Omental fat pad (tissue), 4 donors: ENCODE measurements around the gene MAST2. TPM values are rescaled to one million over a fixed set of nuclear protein-coding genes. Genes with fewer than 3 reads are reported as not detected.
"Not testable (repeated sequence)": the region's sequence is repeated elsewhere in the genome, so short reads cannot be mapped to it uniquely, and the experiment has no call there.

Source experiments
- ATAC-seq: fragments of 150-250 bp; one replicate; pipeline ENCODE4 v1.9.1; 2016; ENCODE audit warnings: mild to moderate bottlenecking, moderate library complexity; ENCODE audit not compliant: low FRiP score
- DNase-seq: peaks from one replicate; pipeline ENCODE4 v3.0.0-alpha.2; 2019; ENCODE audit warnings: low spot score
- total RNA-seq, 4 donors: library from RNA; depleted of rRNA; stranded (reverse); fragments of >200 nt; gene quantifications; one replicate each; pipeline ENCODE4 v1.1.0, GENCODE V29; 2016
- TF ChIP-seq, protein P1 (sequence below), 3 donors: fragments of 450-650 bp; IDR thresholded peaks; one replicate each; pipeline ENCODE4 v1.5.1; 2016 to 2017; ENCODE audit warnings: antibody characterized with exemption in 3 of 3, mild to moderate bottlenecking in 3 of 3, moderate library complexity in 2 of 3

The MAST2 gene
- total RNA-seq, 4 donors from 2014 or later: 12.0 to 22.0 (median 18.1) TPM

DNA sequence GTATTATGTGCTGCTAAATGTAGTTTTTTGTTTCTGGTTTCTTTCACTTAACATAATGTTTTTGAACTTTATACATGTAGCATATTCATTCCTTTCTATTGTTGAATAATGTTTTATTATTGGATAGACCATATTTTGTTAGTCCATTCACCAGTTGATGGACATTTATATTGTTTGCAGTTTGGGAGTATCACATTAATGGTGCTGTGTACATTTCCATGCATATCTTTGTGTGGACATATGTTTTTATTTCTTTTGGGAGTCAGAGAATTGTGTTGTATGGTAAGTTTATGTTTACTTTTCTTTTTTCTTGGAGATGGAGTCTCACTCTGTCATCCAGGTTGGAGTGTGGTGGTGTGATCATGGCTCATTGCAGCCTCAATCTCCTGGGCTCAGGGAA lies 134.6 kb downstream of the MAST2 start:
- TF ChIP-seq, protein P1, sequence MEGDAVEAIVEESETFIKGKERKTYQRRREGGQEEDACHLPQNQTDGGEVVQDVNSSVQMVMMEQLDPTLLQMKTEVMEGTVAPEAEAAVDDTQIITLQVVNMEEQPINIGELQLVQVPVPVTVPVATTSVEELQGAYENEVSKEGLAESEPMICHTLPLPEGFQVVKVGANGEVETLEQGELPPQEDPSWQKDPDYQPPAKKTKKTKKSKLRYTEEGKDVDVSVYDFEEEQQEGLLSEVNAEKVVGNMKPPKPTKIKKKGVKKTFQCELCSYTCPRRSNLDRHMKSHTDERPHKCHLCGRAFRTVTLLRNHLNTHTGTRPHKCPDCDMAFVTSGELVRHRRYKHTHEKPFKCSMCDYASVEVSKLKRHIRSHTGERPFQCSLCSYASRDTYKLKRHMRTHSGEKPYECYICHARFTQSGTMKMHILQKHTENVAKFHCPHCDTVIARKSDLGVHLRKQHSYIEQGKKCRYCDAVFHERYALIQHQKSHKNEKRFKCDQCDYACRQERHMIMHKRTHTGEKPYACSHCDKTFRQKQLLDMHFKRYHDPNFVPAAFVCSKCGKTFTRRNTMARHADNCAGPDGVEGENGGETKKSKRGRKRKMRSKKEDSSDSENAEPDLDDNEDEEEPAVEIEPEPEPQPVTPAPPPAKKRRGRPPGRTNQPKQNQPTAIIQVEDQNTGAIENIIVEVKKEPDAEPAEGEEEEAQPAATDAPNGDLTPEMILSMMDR (IDR thresholded peaks at IDR 0.05): no peak
- DNase-seq (no peak), ATAC-seq (no peak)

DNA sequence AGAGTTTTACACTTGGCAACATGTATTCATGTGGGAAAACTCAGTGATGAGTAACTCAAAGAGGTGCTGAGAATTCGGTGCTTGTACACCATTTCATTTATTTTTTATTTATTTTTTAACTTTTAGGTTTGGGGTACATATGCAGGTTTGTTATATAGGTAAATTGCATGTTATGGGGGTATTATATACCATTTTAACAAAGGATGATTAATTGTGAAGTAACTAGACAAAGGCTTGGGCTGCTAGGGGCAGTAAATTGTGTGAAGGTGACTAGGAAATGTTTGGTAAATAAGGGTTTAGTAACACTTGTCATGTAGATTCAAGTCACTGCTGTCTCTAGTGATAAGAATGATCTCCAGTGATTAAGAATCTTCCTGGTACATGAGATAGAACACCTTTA lies 139.0 kb downstream of the MAST2 start:
- DNase-seq (no peak), ATAC-seq (no peak)
- TF ChIP-seq, protein P1 (IDR thresholded peaks at IDR 0.05): no peak

DNA sequence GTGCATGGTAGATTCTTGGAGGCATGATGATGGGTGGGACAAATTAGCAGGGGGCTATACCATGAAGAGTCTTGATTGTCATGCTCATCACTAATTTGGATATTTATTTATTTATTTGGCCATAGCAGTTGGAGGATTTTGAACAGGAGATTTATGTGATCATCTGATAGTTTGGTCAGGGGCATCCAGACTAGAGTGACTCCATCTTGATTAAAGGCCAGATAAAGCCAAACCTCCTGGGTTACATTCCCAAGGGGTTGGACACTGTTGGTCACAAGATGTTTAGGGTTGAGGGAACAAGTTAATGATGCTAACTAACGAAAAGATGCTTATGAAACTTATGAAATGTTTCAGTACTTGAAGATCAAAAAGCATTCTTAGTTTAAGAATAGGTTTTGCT lies 139.8 kb downstream of the MAST2 start:
- no peak for ATAC-seq
- no peak for DNase-seq
- TF ChIP-seq, protein P1 (IDR thresholded peaks at IDR 0.05): no peak

DNA sequence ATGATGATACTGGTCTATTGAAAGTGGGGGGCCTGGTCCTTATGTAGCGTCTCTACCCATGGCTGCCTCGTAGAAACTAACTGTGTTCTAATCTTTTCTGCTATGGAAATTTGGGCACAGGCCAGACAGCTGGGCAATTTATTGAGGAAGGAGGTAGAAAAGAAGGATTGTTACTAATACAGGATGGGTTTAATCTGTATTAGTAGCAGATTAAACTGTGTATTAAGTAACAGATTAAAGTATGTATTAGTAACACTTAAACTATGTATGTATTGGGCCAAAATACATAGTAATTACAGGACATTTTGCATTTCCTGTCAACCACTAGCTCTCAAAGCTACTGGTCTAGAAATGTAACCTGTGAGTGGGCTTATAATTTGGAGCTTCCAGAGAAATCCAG lies 142.0 kb downstream of the MAST2 start:
- ATAC-seq (peak; percentile 52), DNase-seq (no peak)
- TF ChIP-seq, protein P1 (IDR thresholded peaks at IDR 0.05): no peak

DNA sequence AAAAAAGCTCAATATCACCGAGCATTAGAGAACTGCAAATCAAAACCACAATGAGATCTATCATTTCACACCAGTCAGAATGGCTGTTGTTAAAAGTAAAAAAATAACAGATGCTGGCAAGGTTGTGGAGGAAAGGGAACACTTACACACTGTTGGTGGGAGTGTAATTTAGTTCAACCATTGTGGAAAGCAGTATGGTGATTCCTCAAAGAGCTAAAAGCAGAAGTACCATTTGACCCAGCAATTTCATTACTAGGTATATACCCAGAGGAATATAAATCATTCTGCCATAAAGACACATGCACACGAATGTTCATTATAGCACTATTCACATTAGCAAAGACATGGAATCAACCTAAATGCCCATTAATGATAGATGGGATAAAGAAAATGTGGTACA lies 146.1 kb downstream of the MAST2 start:
- not testable (repeated sequence) for ATAC-seq, DNase-seq

DNA sequence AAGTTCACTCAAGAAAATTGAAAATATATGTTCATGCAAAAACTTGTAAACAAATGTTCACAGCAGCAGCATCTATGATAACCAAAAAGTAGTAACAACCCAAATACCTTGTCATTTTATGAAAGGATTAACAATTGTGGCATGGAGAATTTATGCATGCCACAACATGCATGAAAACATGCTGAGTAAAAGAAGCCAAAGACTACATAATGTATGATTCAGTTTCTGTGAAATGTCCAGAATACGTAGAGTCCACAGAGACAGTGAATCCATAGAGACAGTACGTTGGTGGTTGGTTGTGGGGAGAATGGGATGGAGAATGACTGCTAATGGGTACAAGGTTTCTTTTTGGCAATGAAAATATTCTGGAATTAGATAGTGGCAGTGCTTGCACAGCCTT lies 148.7 kb downstream of the MAST2 start:
- DNase-seq: no peak
- TF ChIP-seq, protein P1 (IDR thresholded peaks at IDR 0.05): no peak
- ATAC-seq: no peak

DNA sequence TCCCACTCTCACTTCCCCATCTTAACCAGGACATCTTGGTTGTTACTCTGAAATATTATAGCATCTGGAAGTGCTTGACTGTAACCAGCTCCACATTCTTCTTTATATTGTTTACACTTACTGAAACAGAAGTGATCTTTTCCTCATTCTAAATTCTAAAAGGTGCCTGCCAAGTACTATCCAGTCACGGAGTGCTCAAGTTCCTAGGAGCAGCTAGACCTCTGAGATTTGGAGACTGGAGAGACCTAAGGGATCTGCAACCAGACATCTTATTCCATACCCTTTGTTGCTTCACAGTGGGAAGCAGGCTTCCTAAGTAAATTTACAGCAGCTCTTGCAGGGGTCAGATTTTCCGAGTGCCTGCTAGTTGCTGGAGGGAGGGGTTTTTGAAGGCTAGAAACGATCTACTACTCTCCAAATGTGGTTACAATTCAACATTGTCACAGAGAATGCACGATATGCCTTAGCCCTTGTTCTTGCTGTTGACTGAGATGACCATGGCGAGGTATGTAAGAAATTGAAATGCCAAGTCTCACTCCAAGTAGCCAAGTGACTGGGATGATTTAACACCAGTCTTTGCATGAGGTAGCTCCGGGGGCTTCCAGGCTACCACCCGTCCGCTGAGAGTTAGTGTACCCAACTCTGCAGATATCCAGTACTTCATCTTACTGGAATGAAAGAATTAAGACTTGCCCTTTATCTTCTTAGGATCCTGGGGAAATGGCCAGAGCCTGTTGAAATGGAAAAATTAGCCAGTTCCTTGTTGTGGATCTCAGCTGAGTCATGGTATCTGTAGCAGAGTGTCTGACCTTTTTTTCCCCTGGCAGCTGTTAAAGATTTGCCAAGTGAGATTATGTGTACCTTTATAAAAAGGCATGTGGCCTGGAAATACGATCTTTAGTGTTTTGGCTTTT lies 150.8 kb downstream of the MAST2 start:
- no peak for DNase-seq
- TF ChIP-seq, protein P1 (IDR thresholded peaks at IDR 0.05): no peak
- ATAC-seq: peak; percentile 68
